H9 (cell line): Measurements from ENCODE around the gene CMTM4. TPM values are rescaled to one million over a fixed set of nuclear protein-coding genes. Genes with fewer than 3 reads are reported as not detected.

Experiments
- DNase-seq: peaks from one replicate; pipeline ENCODE4 v3.0.0-alpha.2; 2017
- H2AFZ ChIP-seq: one replicate; pipeline ENCODE4 v1.6.1; 2013; ENCODE audit warnings: mild to moderate bottlenecking, low read length, control low read depth, moderate library complexity
- H2AK5ac ChIP-seq: 2 replicates; pipeline ENCODE4 v1.6.1; 2013; ENCODE audit warnings: low read length, control low read depth, mixed read lengths; ENCODE audit not compliant: insufficient read length
- H2BK120ac ChIP-seq: one replicate; pipeline ENCODE4 v1.6.1; 2013; ENCODE audit warnings: low read depth, mild to moderate bottlenecking, low read length, control low read depth, inconsistent platforms; ENCODE audit not compliant: poor library complexity, severe bottlenecking
- H2BK12ac ChIP-seq: 2 replicates; pipeline ENCODE4 v1.6.1; 2013; ENCODE audit warnings: low read length, control low read depth, mixed read lengths, low read depth; ENCODE audit not compliant: insufficient read length
- H2BK15ac ChIP-seq: 2 replicates; pipeline ENCODE4 v1.6.1; 2013; ENCODE audit warnings: low read depth, low read length, control low read depth
- H2BK20ac ChIP-seq: one replicate; pipeline ENCODE4 v1.6.1; 2013; ENCODE audit warnings: low read depth, mild to moderate bottlenecking, low read length, control low read depth, inconsistent platforms; ENCODE audit not compliant: poor library complexity, severe bottlenecking
- H2BK5ac ChIP-seq: 2 replicates; pipeline ENCODE4 v1.6.1; 2013; ENCODE audit warnings: low read length, control low read depth, mixed read lengths; ENCODE audit not compliant: insufficient read length
- H3K14ac ChIP-seq: 2 replicates; pipeline ENCODE4 v1.6.1; 2013; ENCODE audit warnings: low read length, control low read depth; ENCODE audit not compliant: insufficient read depth
- H3K18ac ChIP-seq: 2 replicates; pipeline ENCODE4 v1.6.1; 2013; ENCODE audit warnings: low read depth, mild to moderate bottlenecking, mixed read lengths, low read length, control low read depth; ENCODE audit not compliant: insufficient read length
- H3K23ac ChIP-seq: 2 replicates; pipeline ENCODE4 v1.6.1; 2013; ENCODE audit warnings: low read length, control low read depth, mixed read lengths, low read depth; ENCODE audit not compliant: insufficient read length
- H3K23me2 ChIP-seq: 2 replicates; pipeline ENCODE4 v1.6.1; 2013; ENCODE audit warnings: low read depth, mild to moderate bottlenecking, mixed read lengths, low read length, control low read depth; ENCODE audit not compliant: insufficient read length, poor library complexity, severe bottlenecking
- H3K27ac ChIP-seq: 2 replicates; pipeline ENCODE4 v1.5.1; 2013; ENCODE audit warnings: low read length, control low read depth, mixed read lengths, low read depth; ENCODE audit not compliant: insufficient read length
- H3K27me3 ChIP-seq: 2 replicates; pipeline ENCODE4 v1.6.1; 2013; ENCODE audit warnings: low read length, control low read depth, inconsistent platforms; ENCODE audit not compliant: insufficient read depth
- H3K4ac ChIP-seq: 2 replicates; pipeline ENCODE4 v1.6.1; 2013; ENCODE audit warnings: low read depth, mild to moderate bottlenecking, control low read depth, inconsistent platforms, low read length, moderate library complexity
- H3K4me1 ChIP-seq: 2 replicates; pipeline ENCODE4 v1.6.1; 2013; ENCODE audit warnings: low read length, control low read depth, inconsistent platforms; ENCODE audit not compliant: insufficient read depth
- H3K4me2 ChIP-seq: 2 replicates; pipeline ENCODE4 v1.6.1; 2013; ENCODE audit warnings: low read length, control low read depth, mixed read lengths; ENCODE audit not compliant: insufficient read length, insufficient read depth
- H3K56ac ChIP-seq: 2 replicates; pipeline ENCODE4 v1.6.1; 2013; ENCODE audit warnings: low read depth, mild to moderate bottlenecking, mixed read lengths, low read length, control low read depth; ENCODE audit not compliant: insufficient read length
- H3K79me1 ChIP-seq: 2 replicates; pipeline ENCODE4 v1.6.1; 2013; ENCODE audit warnings: low read depth, mild to moderate bottlenecking, moderate library complexity, low read length, control low read depth, inconsistent platforms; ENCODE audit not compliant: insufficient read depth, poor library complexity, severe bottlenecking
- H3K79me2 ChIP-seq: 2 replicates; pipeline ENCODE4 v1.6.1; 2013; ENCODE audit warnings: low read length, control low read depth, inconsistent platforms; ENCODE audit not compliant: insufficient read depth
- H3K9ac ChIP-seq: 2 replicates; pipeline ENCODE4 v1.6.1; 2013; ENCODE audit warnings: low read length, control low read depth, mixed read lengths; ENCODE audit not compliant: insufficient read length; ENCODE audit errors: extremely low read depth
- H3K9me3 ChIP-seq: one replicate; pipeline ENCODE4 v1.6.1; 2013; ENCODE audit warnings: low read depth, low read length, inconsistent platforms; ENCODE audit not compliant: control insufficient read depth
- H3T11ph ChIP-seq: one replicate; pipeline ENCODE4 v1.6.1; 2013; ENCODE audit warnings: mild to moderate bottlenecking, low read length, control low read depth, inconsistent platforms
- H4K20me1 ChIP-seq: one replicate; pipeline ENCODE4 v1.6.1; 2013; ENCODE audit not compliant: control insufficient read depth, insufficient read length, insufficient read depth
- H4K5ac ChIP-seq: 2 replicates; pipeline ENCODE4 v1.6.1; 2013; ENCODE audit warnings: low read depth, mild to moderate bottlenecking, mixed read lengths, low read length, control low read depth; ENCODE audit not compliant: insufficient read length
- H4K8ac ChIP-seq: replicated peaks from 2 replicates; pipeline ENCODE4 v1.6.1; 2013; ENCODE audit warnings: low read length, control low read depth, mixed read lengths, low read depth; ENCODE audit not compliant: insufficient read length
- H4K91ac ChIP-seq: 2 replicates; pipeline ENCODE4 v1.6.1; 2013; ENCODE audit warnings: low read depth, mild to moderate bottlenecking, moderate library complexity, mixed read lengths, low read length, control low read depth; ENCODE audit not compliant: insufficient read length
- H3K27ac Mint-ChIP-seq, 3 experiments: 2 replicates in 2 of 3; 3 replicates in 1 of 3; pipeline ENCODE4 v1.8.0; 2020 to 2021; ENCODE audit warnings: mixed read lengths in 3 of 3, mild to moderate bottlenecking in 1 of 3, moderate library complexity in 1 of 3
- H3K27me3 Mint-ChIP-seq: 2 replicates; pipeline ENCODE4 v1.8.0; 2021; ENCODE audit warnings: low read depth, mild to moderate bottlenecking, moderate library complexity, mixed read lengths
- H3K36me3 Mint-ChIP-seq, 3 experiments: 2 replicates in 2 of 3; 3 replicates in 1 of 3; pipeline ENCODE4 v1.8.0; 2020 to 2021; ENCODE audit warnings: low read depth in 3 of 3, mixed read lengths in 3 of 3; ENCODE audit not compliant: insufficient read depth in 1 of 3
- H3K4me1 Mint-ChIP-seq, 2 experiments: 2 replicates each; pipeline ENCODE4 v1.8.0; 2020; ENCODE audit warnings: mixed read lengths in 2 of 2
- H3K4me3 Mint-ChIP-seq, 2 experiments: 2 replicates in 1 of 2; 3 replicates in 1 of 2; pipeline ENCODE4 v1.8.0; 2020 to 2021; ENCODE audit warnings: mild to moderate bottlenecking in 2 of 2, mixed read lengths in 2 of 2, moderate library complexity in 1 of 2
- H3K9me3 Mint-ChIP-seq, 2 experiments: 2 replicates in 1 of 2; 3 replicates in 1 of 2; pipeline ENCODE4 v1.8.0; 2020; ENCODE audit warnings: mild to moderate bottlenecking in 2 of 2, mixed read lengths in 2 of 2, moderate library complexity in 1 of 2
- CTCF ChIP-seq: fragments of 200-600 bp; sonication (generic); conservative IDR thresholded peaks from 3 replicates; pipeline ENCODE4 v1.8.0; 2021; ENCODE audit warnings: antibody characterized with exemption, mild to moderate bottlenecking
- WGBS: extraction: QIAGEN DNeasy Blood & Tissue Kit; methylation state at CpG from one replicate; pipeline ENCODE4 v1.1.7; 2013; ENCODE audit warnings: missing lambda C conversion rate, low lambda C conversion rate, mixed read lengths; ENCODE audit not compliant: insufficient read length; ENCODE audit errors: extremely low coverage; 5-methylcytosine and 5-hydroxymethylcytosine counted together
- total RNA-seq: library from RNA; stranded (reverse); gene quantifications from 2 replicates; pipeline ENCODE4 v1.2.1, GENCODE V29; 2021

CMTM4 gene
- total RNA-seq, 1 experiment from 2014 or later = 40.5 TPM

DNA sequence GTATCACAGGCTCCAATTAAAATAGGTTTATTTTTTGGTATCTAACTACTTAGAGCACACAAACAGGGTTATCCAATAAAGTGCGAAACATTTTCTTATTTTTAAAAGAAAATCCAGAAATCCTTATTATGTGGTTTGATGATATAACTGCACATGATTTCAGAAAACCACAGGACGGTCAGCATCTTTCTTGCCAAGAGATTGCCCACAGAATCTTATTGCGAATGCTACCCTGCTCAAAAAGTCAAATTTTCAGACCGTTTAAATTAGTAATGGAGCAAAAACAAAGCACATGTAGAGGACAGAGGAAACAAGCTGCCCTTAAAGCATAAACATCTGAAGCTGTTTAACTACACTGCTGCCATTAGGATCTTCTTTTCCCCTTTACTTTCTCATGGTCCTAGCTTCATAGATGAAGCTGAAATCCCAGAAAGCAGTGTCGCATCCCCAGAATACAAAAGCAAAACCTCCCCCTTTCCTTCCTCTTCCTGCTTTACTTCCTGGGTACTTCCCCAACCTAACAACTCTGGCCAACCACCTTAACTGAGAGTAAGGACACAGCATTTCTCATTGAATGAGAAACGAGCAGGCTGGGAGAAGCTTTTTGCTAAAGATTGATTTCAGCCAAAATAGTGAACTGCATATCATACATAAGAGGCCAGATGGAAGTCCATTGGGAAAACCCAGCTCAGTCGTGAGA lies 43.7 kb downstream of the CMTM4 start:
- no peaks in the 10 kb centered on the region for H3K23me2 ChIP-seq
- no peak overlapping the region for H3K4me2 ChIP-seq
- H2AK5ac ChIP-seq = no peak overlapping the region
- no peak overlapping the region for H2BK15ac ChIP-seq
- H4K91ac ChIP-seq = no peak overlapping the region
- peaks cover 3% of the 10 kb centered on the region for H3K79me1 ChIP-seq
- Mint-ChIP-seq H3K4me3 (no peak overlapping the region), H3K4me1 (peaks cover 29 to 30% of the 10 kb centered on the region in 2 experiments), H3K36me3 (no peaks in the 10 kb centered on the region), H3K9me3 (no peaks in the 10 kb centered on the region), H3K27me3 (no peaks in the 10 kb centered on the region; the same call in 1 of the 2 replicates), H3K27ac (no peak overlapping the region)
- H3K79me2 ChIP-seq = peaks cover 2% of the 10 kb centered on the region; the same call in 1 of the 2 replicates
- H2BK12ac ChIP-seq = no peak overlapping the region
- no peak overlapping the region for H3K27ac ChIP-seq
- no peak overlapping the region for H3K56ac ChIP-seq
- no peak overlapping the region for H3K14ac ChIP-seq
- TF ChIP-seq CTCF = no peak
- H4K5ac ChIP-seq = no peak overlapping the region
- no peak overlapping the region for H2BK20ac ChIP-seq
- H3K23ac ChIP-seq = no peak overlapping the region
- no peak overlapping the region for H4K8ac ChIP-seq
- H2AFZ ChIP-seq = no peak overlapping the region
- WGBS = no CpG with 5 or more reads among the region's 7 CpGs
- no peak overlapping the region for H3T11ph ChIP-seq
- H3K27me3 ChIP-seq = no peaks in the 10 kb centered on the region
- H2BK5ac ChIP-seq = no peak overlapping the region
- no peaks in the 10 kb centered on the region for H3K9me3 ChIP-seq
- no peak overlapping the region for H3K9ac ChIP-seq
- DNase-seq = no peak
- no peak overlapping the region for H3K18ac ChIP-seq
- H3K4me1 ChIP-seq = no peaks in the 10 kb centered on the region
- H3K4ac ChIP-seq = no peak overlapping the region
- no peak overlapping the region for H2BK120ac ChIP-seq
- H4K20me1 ChIP-seq = no peaks in the 10 kb centered on the region
